GM19467 (cell line): ENCODE measurements around the gene DIAPH3.

Experiments used
- ATAC-seq: cut with Tn5 transposase; IDR thresholded peaks from one replicate; pipeline ENCODE4 v1.9.1; 2021; ENCODE audit warnings: mild to moderate bottlenecking, moderate library complexity; ENCODE audit not compliant: unreplicated experiment

The DIAPH3 gene

GRCh38 chr13:60158321-60158801 lies 5.4 kb downstream of the DIAPH3 start:
- peak; percentile 43 for ATAC-seq

- no peak for ATAC-seq
Observed at GRCh38 chr13:60155978-60156377, 7.8 kb downstream of the DIAPH3 start.

GRCh38 chr13:60152904-60153303 lies 10.8 kb downstream of the DIAPH3 start:
- no peak for ATAC-seq

- ATAC-seq = no peak
Observed at GRCh38 chr13:60152114-60152513, 11.6 kb downstream of the DIAPH3 start.

- ATAC-seq = no peak
Observed at GRCh38 chr13:60150538-60150937, 13.2 kb downstream of the DIAPH3 start.

GRCh38 chr13:60148918-60149317 lies 14.8 kb downstream of the DIAPH3 start:
- no peak for ATAC-seq

- no peak for ATAC-seq
Observed at GRCh38 chr13:60147361-60147760, 16.4 kb downstream of the DIAPH3 start.

- no peak for ATAC-seq
Observed at GRCh38 chr13:60146471-60146870, 17.3 kb downstream of the DIAPH3 start.

GRCh38 chr13:60143775-60144174 lies 20.0 kb downstream of the DIAPH3 start:
- ATAC-seq = no peak

GRCh38 chr13:60139272-60139671 lies 24.5 kb downstream of the DIAPH3 start:
- ATAC-seq = no peak

GRCh38 chr13:60138674-60139073 lies 25.1 kb downstream of the DIAPH3 start:
- no peak for ATAC-seq

GRCh38 chr13:60137911-60138560 lies 25.7 kb downstream of the DIAPH3 start:
- ATAC-seq = no peak

GRCh38 chr13:60135344-60135743 lies 28.4 kb downstream of the DIAPH3 start:
- ATAC-seq = no peak

- no peak for ATAC-seq
Observed at GRCh38 chr13:60134376-60134775, 29.4 kb downstream of the DIAPH3 start.

GRCh38 chr13:60121337-60121687 lies 42.4 kb downstream of the DIAPH3 start:
- ATAC-seq = no peak

GRCh38 chr13:60120617-60121336 lies 43.0 kb downstream of the DIAPH3 start:
- no peak for ATAC-seq

GRCh38 chr13:60118696-60119400 lies 44.9 kb downstream of the DIAPH3 start:
- no peak for ATAC-seq

- ATAC-seq = no peak
Observed at GRCh38 chr13:60114499-60115028, 49.2 kb downstream of the DIAPH3 start.

GRCh38 chr13:60112771-60113170 lies 51.0 kb downstream of the DIAPH3 start:
- ATAC-seq = no peak

- no peak for ATAC-seq
Observed at GRCh38 chr13:60111691-60112090, 52.0 kb downstream of the DIAPH3 start.

GRCh38 chr13:60109285-60109684 lies 54.4 kb downstream of the DIAPH3 start:
- no peak for ATAC-seq

- ATAC-seq = no peak
Observed at GRCh38 chr13:60108589-60108988, 55.1 kb downstream of the DIAPH3 start.
